Measurements from ENCODE around the gene IL4. TPM values are rescaled to one million over a fixed set of nuclear protein-coding genes. Genes with fewer than 3 reads are reported as not detected.

IL4 gene
- polyA plus RNA-seq, 3 donors, result not detected

DNA sequence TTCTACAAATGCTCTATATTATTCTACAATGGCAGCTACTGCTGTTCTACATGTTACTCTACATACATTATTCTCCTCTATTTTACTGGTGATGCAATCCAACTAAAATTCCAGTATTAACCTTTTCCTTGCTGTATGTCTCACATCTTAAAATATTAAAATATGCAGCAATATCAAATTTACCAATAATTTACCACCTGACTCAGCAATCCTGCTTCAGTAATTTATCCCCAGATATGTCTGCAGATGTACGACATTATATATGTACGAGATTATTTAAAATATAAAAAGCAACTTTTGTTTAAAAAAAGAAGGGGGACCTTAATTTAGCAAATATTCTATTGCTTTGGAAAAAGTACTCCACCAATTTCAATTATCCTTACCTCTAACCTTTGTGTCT lies 52.0 kb downstream of the IL4 start:
- Mint-ChIP-seq H3K4me1 (no peaks in the 10 kb centered on the region), H3K9me3 (peaks cover 0 to 2% (median 0%) of the 10 kb centered on the region in 7 donors), H3K27ac (no peak overlapping the region), H3K27me3 (ENCODE audit: low read depth in 3 of 3) (peaks cover 0 to 1% (median 0%) of the 10 kb centered on the region in 3 donors), H3K36me3 (no peaks in the 10 kb centered on the region), H3K4me3 (no peak overlapping the region)
- DNase-seq, result no peak
- Histone ChIP-seq H2AFZ (ENCODE audit: insufficient read depth, low read depth, low read length, poor library complexity, severe bottlenecking) (no peak overlapping the region), H3K27me3 (ENCODE audit: control insufficient read depth in 2 of 2, insufficient read depth in 2 of 2, low read length in 2 of 2) (no peaks in the 10 kb centered on the region), H3K4me3 (replicated peaks in 1 of 3; ENCODE audit: low read depth in 2 of 3, low read length in 3 of 3) (no peak overlapping the region), H3K4me1 (ENCODE audit: control insufficient read depth in 1 of 2, insufficient read depth in 2 of 2, low read length in 2 of 2) (no peaks in the 10 kb centered on the region), H3K9ac (ENCODE audit: insufficient read depth, low read length, poor library complexity, severe bottlenecking) (no peak overlapping the region), H3K9me3 (replicated peaks in 1 of 2; ENCODE audit: control insufficient read depth in 1 of 2, insufficient read depth in 1 of 2, low read length in 2 of 2) (no peaks in the 10 kb centered on the region), H4K20me1 (ENCODE audit: insufficient read depth, low read length) (no peaks in the 10 kb centered on the region), H3K27ac (ENCODE audit: low read depth in 1 of 2, low read length in 2 of 2) (no peak overlapping the region), H3K4me2 (replicated peaks; ENCODE audit: extremely low read depth, low read length, poor library complexity, severe bottlenecking) (no peak overlapping the region), H3K36me3 (replicated peaks in 1 of 2; ENCODE audit: control insufficient read depth in 1 of 2, insufficient read depth in 2 of 2, low read length in 2 of 2) (no peaks in the 10 kb centered on the region), H3K79me2 (ENCODE audit: insufficient read depth, low read length) (no peaks in the 10 kb centered on the region)
- intact Hi-C loops (cut with micrococcal nuclease), result no loop called here
- no CpG with 5 or more reads among the region's 2 CpGs for WGBS (ENCODE audit: insufficient coverage)
- TF ChIP-seq, protein P1, sequence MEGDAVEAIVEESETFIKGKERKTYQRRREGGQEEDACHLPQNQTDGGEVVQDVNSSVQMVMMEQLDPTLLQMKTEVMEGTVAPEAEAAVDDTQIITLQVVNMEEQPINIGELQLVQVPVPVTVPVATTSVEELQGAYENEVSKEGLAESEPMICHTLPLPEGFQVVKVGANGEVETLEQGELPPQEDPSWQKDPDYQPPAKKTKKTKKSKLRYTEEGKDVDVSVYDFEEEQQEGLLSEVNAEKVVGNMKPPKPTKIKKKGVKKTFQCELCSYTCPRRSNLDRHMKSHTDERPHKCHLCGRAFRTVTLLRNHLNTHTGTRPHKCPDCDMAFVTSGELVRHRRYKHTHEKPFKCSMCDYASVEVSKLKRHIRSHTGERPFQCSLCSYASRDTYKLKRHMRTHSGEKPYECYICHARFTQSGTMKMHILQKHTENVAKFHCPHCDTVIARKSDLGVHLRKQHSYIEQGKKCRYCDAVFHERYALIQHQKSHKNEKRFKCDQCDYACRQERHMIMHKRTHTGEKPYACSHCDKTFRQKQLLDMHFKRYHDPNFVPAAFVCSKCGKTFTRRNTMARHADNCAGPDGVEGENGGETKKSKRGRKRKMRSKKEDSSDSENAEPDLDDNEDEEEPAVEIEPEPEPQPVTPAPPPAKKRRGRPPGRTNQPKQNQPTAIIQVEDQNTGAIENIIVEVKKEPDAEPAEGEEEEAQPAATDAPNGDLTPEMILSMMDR (IDR thresholded peaks at IDR 0.05), result no peak

DNA sequence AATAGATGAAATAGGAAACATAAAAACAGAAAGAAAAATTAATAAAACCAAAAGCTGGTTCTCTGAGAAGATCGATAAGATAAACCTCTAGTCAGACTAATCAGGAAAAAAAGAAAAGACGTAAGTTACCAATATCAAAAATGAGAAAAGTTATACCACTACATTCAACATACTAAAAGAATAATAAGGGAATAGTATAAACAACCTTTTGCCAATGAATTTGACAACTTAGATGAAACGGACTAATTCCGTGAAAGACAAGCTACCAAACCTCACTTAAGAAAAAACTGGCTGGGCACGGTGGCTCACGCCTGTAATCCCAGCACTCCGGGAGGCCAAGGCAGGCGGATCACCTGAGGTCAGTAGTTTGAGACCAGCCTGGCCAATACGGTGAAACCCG lies 56.1 kb downstream of the IL4 start:
- H3K4me2 ChIP-seq (replicated peaks; ENCODE audit: extremely low read depth, low read length, poor library complexity, severe bottlenecking), result no peak overlapping the region
- H3K9ac ChIP-seq (ENCODE audit: insufficient read depth, low read length, poor library complexity, severe bottlenecking), result no peak overlapping the region
- H2AFZ ChIP-seq (ENCODE audit: insufficient read depth, low read depth, low read length, poor library complexity, severe bottlenecking), result no peak overlapping the region
- H3K27me3 Mint-ChIP-seq (ENCODE audit: low read depth in 3 of 3), result no peaks in the 10 kb centered on the region
- no peaks in the 10 kb centered on the region for H3K36me3 Mint-ChIP-seq
- 100% methylated on average over 5 of the region's 10 CpGs for WGBS (ENCODE audit: insufficient coverage)
- H3K9me3 ChIP-seq (replicated peaks in 1 of 2; ENCODE audit: control insufficient read depth in 1 of 2, insufficient read depth in 1 of 2, low read length in 2 of 2), result no peaks in the 10 kb centered on the region
- no peak overlapping the region for H3K27ac Mint-ChIP-seq
- no peaks in the 10 kb centered on the region for H3K9me3 Mint-ChIP-seq
- H3K4me3 Mint-ChIP-seq, result no peak overlapping the region
- no peak overlapping the region for H3K27ac ChIP-seq (ENCODE audit: low read depth in 1 of 2, low read length in 2 of 2)
- no peaks in the 10 kb centered on the region for H3K27me3 ChIP-seq (ENCODE audit: control insufficient read depth in 2 of 2, insufficient read depth in 2 of 2, low read length in 2 of 2)
- no peaks in the 10 kb centered on the region for H3K36me3 ChIP-seq (replicated peaks in 1 of 2; ENCODE audit: control insufficient read depth in 1 of 2, insufficient read depth in 2 of 2, low read length in 2 of 2)
- DNase-seq, result no peak
- H4K20me1 ChIP-seq (ENCODE audit: insufficient read depth, low read length), result no peaks in the 10 kb centered on the region
- intact Hi-C loops (cut with micrococcal nuclease), result no loop called here
- no peaks in the 10 kb centered on the region for H3K79me2 ChIP-seq (ENCODE audit: insufficient read depth, low read length)
- TF ChIP-seq, protein P1 (IDR thresholded peaks at IDR 0.05), result no peak
- H3K4me1 Mint-ChIP-seq, result no peaks in the 10 kb centered on the region
- no peaks in the 10 kb centered on the region for H3K4me1 ChIP-seq (ENCODE audit: control insufficient read depth in 1 of 2, insufficient read depth in 2 of 2, low read length in 2 of 2)
- H3K4me3 ChIP-seq (replicated peaks in 1 of 3; ENCODE audit: low read depth in 2 of 3, low read length in 3 of 3), result no peak overlapping the region

Other genes starting within 250 kb of the IL4 start
- 100 to 1,000 TPM; 125 to 363 (median 129) TPM for gene IRF1, start 183.2 kb upstream of the IL4 start, polyA plus RNA-seq
- gene IL5, start 130.5 kb upstream of the IL4 start, polyA plus RNA-seq, result not detected
- 1 to 10 TPM; 5.8 to 9.3 (median 8.2) TPM for gene RAD50, start 117.0 kb upstream of the IL4 start, polyA plus RNA-seq
- not detected for gene IL13, start 15.8 kb upstream of the IL4 start, polyA plus RNA-seq
- 1 to 10 TPM in 2 of 3 donors, under 1 TPM in 1; 0.68 to 1.3 (median 1.2) TPM for gene KIF3A, start 63.6 kb downstream of the IL4 start, polyA plus RNA-seq
- gene CCNI2, start 73.4 kb downstream of the IL4 start, polyA plus RNA-seq, result under 1 TPM in 1 of 3 donors, not detected in 2; 0.72 TPM
- gene SEPTIN8, start 103.2 kb downstream of the IL4 start, polyA plus RNA-seq, result 1 to 10 TPM in 1 of 3 donors, under 1 TPM in 2; 0.36 to 5.0 (median 0.54) TPM
- gene SOWAHA, start 139.3 kb downstream of the IL4 start, polyA plus RNA-seq, result not detected
- 10 to 100 TPM in 2 of 3 donors, 1 to 10 TPM in 1; 6.4 to 27.0 (median 16.1) TPM for gene SHROOM1, start 156.7 kb downstream of the IL4 start, polyA plus RNA-seq
- under 1 TPM in 1 of 3 donors, not detected in 2; 0.55 TPM for gene GDF9, start 192.5 kb downstream of the IL4 start, polyA plus RNA-seq
- gene UQCRQ, start 192.7 kb downstream of the IL4 start, polyA plus RNA-seq, result 100 to 1,000 TPM in 2 of 3 donors, 10 to 100 TPM in 1; 81.6 to 880 (median 879) TPM
- gene LEAP2, start 199.7 kb downstream of the IL4 start, polyA plus RNA-seq, result 1 to 10 TPM in 1 of 3 donors, under 1 TPM in 2; 0.59 to 2.3 (median 0.88) TPM